ENCODE results near the gene SYNPR.

- TF ChIP-seq CTCF (conservative IDR thresholded peaks at IDR 0.05 in 1 of 2, IDR thresholded peaks at IDR 0.05 in 1 of 2; ENCODE audit: extremely low read depth in 1 of 2, insufficient read depth in 1 of 2, low read depth in 1 of 2, low read length in 2 of 2) (no peak), EZH2 (IDR thresholded peaks at IDR 0.05; ENCODE audit: borderline replicate concordance, low read length) (no peak)
Measured at GRCh38 chr3:63355809-63356208, 77.7 kb downstream of the SYNPR start.

All from mammary epithelial cell (primary cell).